Thyroid gland (tissue), 4 donors: ENCODE measurements around the gene SNX2. TPM values are rescaled to one million over a fixed set of nuclear protein-coding genes. Genes with fewer than 3 reads are reported as not detected.
A peak's percentile ranks its signal among the peaks of the same experiment; 100 is the strongest.

Source experiments
- DNase-seq, 2 donors: peaks; one replicate each; pipeline ENCODE4 v3.0.0-alpha.2; 2019
- H3K27ac ChIP-seq, 3 donors: fragments of 200-600 bp; sonication (generic); 1 replicate in 2 of 3; 2 replicates in 1 of 3; pipeline ENCODE4 v1.5.1; 2016 to 2019; ENCODE audit warnings: mild to moderate bottlenecking in 1 of 3, moderate library complexity in 1 of 3
- H3K27me3 ChIP-seq: fragments of 200-600 bp; sonication (generic); one replicate; pipeline ENCODE4 v1.5.1; 2019
- H3K36me3 ChIP-seq, 2 donors: fragments of 200-600 bp; sonication (generic); one replicate each; pipeline ENCODE4 v1.5.1; 2016 to 2019
- H3K4me1 ChIP-seq, 2 donors: fragments of 200-600 bp; sonication (generic); one replicate each; pipeline ENCODE4 v1.5.1; 2017 to 2019
- H3K4me3 ChIP-seq, 3 donors: fragments of 200-600 bp; sonication (generic); replicated peaks in 1 of 3; 1 replicate in 2 of 3; 2 replicates in 1 of 3; pipeline ENCODE4 v1.5.1; 2016; ENCODE audit warnings: mild to moderate bottlenecking in 1 of 3
- H3K9me3 ChIP-seq: fragments of 200-600 bp; sonication (generic); one replicate; pipeline ENCODE4 v1.5.1; 2017
- POLR2A ChIP-seq, 2 donors: fragments of 450-650 bp; IDR thresholded peaks; one replicate each; pipeline ENCODE4 v1.6.1; 2017; ENCODE audit warnings: antibody characterized with exemption in 2 of 2, mild to moderate bottlenecking in 2 of 2, moderate library complexity in 1 of 2
- WGBS, 2 donors: methylation state at CpG; one replicate each; pipeline ENCODE4 v1.1.5; 2017; 5-methylcytosine and 5-hydroxymethylcytosine counted together
- intact Hi-C: fragments of 100-400 bp; cut with DNase I; formaldehyde crosslinking; loops from one replicate; pipeline ENCODE4 v1.15.1; 2023
- total RNA-seq, 4 donors: library from RNA; depleted of rRNA; stranded (reverse); fragments of >200 nt; gene quantifications; one replicate each; pipeline ENCODE4 v1.2.3, GENCODE V29; 2016
- TF ChIP-seq, protein P1 (sequence below), 6 experiments: fragments of 200-600 bp in 3 of 6; fragments of 450-650 bp in 3 of 6; sonication (generic) in 3 of 6; IDR thresholded peaks; one replicate each; pipeline ENCODE4 v1.5.1; 2016 to 2019; ENCODE audit warnings: antibody characterized with exemption in 6 of 6, mild to moderate bottlenecking in 2 of 6, inconsistent platforms in 1 of 6, moderate library complexity in 1 of 6

The SNX2 gene
- total RNA-seq, 4 donors from 2014 or later, result 113 to 136 (median 125) TPM

DNA sequence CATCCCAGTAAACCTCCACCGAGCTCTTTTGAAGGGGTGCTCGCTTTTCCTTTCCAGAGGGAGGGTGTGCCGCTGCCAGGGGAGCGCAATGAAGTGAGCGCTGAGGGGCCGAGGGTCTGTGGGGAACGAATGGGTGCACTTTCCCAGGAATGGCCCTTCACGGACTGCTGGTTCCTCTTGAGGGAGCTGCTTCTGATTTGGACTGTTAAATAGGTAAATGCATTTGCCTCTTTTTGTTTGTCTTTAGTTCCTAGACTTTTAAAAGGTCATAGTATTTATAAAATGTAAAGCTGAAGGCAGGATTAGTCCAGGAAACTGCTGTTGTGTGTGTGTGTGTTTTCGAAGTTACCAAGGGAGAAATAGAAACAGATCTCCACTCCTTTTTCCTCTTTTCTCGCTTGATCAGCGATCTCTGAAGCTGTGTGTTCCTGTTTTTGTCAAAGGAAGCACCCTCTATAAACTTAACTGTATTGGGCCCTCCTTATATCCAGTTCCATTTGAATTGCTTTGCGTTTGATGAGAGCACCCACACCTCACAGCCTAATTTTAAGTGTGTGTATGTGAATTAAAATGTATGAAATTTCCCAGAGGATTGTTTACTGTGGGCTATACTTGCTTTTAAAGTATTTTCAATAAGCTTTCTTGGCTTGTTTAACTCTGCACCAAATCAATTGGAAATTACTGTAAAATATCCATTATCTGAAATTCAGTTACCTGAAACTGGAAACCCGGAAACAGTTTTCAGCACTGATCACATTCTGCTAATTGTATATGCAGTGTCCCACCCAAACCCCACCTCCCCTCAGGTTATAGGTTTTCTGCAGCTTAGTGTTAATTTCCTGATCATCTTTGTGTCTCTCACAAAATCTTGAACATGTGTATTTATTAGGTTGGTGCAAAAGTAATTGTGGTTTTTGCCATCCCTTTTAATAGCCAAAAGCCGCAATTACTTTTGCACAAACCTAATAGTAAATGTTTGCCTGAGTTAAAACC, 966 bp downstream of the SNX2 start:
- 6 to 9% methylated on average over 8 to 14 of the region's 14 CpGs for WGBS, 2 donors
- peak overlapping the region; percentile 89 to 100 (median 90) for H3K4me3 ChIP-seq
- H3K36me3 ChIP-seq, result no peaks in the 10 kb centered on the region
- peaks cover 11 to 12% of the 10 kb centered on the region in 2 donors for H3K4me1 ChIP-seq
- intact Hi-C loops, result no loop called here
- no peaks in the 10 kb centered on the region for H3K9me3 ChIP-seq
- peak overlapping the region; percentile 88 to 96 (median 92) for H3K27ac ChIP-seq
- no peaks in the 10 kb centered on the region for H3K27me3 ChIP-seq
- DNase-seq, result peak in 1 of 2 donors; percentile 41
- TF ChIP-seq, protein P1, sequence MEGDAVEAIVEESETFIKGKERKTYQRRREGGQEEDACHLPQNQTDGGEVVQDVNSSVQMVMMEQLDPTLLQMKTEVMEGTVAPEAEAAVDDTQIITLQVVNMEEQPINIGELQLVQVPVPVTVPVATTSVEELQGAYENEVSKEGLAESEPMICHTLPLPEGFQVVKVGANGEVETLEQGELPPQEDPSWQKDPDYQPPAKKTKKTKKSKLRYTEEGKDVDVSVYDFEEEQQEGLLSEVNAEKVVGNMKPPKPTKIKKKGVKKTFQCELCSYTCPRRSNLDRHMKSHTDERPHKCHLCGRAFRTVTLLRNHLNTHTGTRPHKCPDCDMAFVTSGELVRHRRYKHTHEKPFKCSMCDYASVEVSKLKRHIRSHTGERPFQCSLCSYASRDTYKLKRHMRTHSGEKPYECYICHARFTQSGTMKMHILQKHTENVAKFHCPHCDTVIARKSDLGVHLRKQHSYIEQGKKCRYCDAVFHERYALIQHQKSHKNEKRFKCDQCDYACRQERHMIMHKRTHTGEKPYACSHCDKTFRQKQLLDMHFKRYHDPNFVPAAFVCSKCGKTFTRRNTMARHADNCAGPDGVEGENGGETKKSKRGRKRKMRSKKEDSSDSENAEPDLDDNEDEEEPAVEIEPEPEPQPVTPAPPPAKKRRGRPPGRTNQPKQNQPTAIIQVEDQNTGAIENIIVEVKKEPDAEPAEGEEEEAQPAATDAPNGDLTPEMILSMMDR (IDR thresholded peaks at IDR 0.05), result no peak
- TF ChIP-seq POLR2A (IDR thresholded peaks at IDR 0.05), result no peak

DNA sequence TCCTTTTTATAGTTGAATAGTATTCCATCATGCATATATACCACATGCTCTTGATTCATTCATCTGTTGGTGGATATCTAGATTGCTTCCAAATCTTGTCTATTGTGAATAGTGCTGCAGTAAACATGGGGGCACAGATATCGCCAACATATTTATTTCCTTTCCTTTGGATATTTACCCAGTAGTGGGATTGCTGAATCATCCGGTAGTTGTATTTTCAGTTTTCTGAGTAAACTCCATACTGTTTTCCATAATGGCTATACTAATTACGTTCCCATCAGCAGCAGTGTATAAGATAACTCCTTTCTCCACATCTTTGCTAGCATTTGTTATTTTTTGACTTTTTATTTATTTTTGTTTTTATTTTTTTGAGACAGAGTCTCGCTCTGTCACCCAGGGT, 3.3 kb downstream of the SNX2 start:
- Histone ChIP-seq H3K27me3 (no peaks in the 10 kb centered on the region), H3K36me3 (no peaks in the 10 kb centered on the region), H3K27ac (no peak overlapping the region), H3K4me3 (no peak overlapping the region), H3K9me3 (no peaks in the 10 kb centered on the region), H3K4me1 (peaks cover 11 to 12% of the 10 kb centered on the region in 2 donors)
- intact Hi-C loops, result no loop called here
- no peak for DNase-seq
- TF ChIP-seq, protein P1 (IDR thresholded peaks at IDR 0.05), result no peak
- no peak for TF ChIP-seq POLR2A (IDR thresholded peaks at IDR 0.05)
- 97% methylated on average over 4 of the region's 4 CpGs for WGBS, 2 donors

DNA sequence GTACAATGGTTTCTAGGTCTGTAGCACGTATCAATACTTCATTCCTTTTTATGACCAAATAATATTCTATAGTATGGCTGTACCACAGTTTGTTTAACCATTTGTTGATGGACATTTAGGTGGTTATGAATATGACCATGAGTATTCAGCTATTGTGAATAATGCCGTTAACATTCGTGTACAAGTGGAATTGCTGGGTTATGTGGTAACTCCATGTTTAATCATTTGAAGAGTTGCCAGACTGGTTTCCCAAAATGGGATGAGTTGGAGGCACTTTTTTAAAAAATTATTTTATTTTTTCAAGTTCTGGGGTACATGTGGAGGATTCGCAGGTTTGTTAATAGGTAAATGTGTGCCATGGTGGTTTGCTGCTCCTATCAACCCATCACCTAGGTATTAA, 4.6 kb downstream of the SNX2 start:
- WGBS, 2 donors, result 80 to 97% methylated on average over 4 of the region's 4 CpGs
- Histone ChIP-seq H3K36me3 (no peaks in the 10 kb centered on the region), H3K4me3 (no peak overlapping the region), H3K27ac (no peak overlapping the region), H3K27me3 (no peaks in the 10 kb centered on the region), H3K4me1 (peaks cover 11 to 12% of the 10 kb centered on the region in 2 donors), H3K9me3 (no peaks in the 10 kb centered on the region)
- intact Hi-C loops, result no loop called here
- no peak for DNase-seq
- TF ChIP-seq POLR2A (IDR thresholded peaks at IDR 0.05), result no peak
- TF ChIP-seq, protein P1 (IDR thresholded peaks at IDR 0.05), result no peak

DNA sequence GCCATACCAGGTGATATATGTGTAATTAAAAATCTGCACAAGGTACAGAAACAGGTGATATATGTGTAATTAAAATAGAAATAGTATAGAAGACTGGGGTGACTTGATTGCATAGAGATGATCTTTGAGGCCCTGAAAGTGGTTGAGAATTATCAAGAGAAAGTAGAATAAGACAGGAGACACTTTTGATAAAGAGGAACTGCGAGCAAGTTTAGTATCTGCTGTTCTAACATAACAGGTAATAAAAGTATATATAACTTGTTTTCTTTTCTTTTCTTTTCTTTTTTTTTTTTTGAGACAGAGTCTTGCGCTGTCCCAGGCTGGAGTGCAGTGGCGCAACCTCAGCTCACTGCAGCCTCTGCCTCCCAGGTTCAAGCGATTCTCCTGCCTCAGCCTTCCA, 5.4 kb downstream of the SNX2 start:
- WGBS, 2 donors, result 96 to 98% methylated on average over 4 of the region's 4 CpGs
- no peak for TF ChIP-seq POLR2A (IDR thresholded peaks at IDR 0.05)
- TF ChIP-seq, protein P1 (IDR thresholded peaks at IDR 0.05), result no peak
- Histone ChIP-seq H3K4me3 (no peak overlapping the region), H3K27ac (no peak overlapping the region), H3K27me3 (no peaks in the 10 kb centered on the region), H3K4me1 (peaks cover 11 to 12% of the 10 kb centered on the region in 2 donors), H3K36me3 (no peaks in the 10 kb centered on the region), H3K9me3 (no peaks in the 10 kb centered on the region)
- intact Hi-C loops, result no loop called here
- no peak for DNase-seq

DNA sequence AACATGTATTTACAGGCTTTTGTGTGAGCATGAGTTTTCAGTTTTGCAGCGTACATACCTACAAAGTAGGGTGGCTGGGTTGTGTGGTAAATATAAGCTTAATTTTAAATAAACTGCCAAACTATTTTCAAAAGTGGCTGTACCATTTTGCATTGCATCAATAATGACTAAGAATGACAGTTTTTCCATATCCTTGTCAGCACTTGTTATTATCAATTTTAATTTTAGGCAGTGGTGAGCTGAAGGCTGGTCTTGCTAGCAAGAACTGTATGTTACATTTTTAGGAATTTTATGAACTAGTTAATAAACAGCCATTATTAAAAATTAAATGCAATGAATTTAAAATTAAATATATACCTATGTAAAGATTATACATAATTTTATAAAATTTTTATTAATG, 6.6 kb downstream of the SNX2 start:
- Histone ChIP-seq H3K27ac (no peak overlapping the region), H3K9me3 (no peaks in the 10 kb centered on the region), H3K36me3 (no peaks in the 10 kb centered on the region), H3K4me1 (peaks cover 8 to 11% of the 10 kb centered on the region in 2 donors), H3K27me3 (no peaks in the 10 kb centered on the region), H3K4me3 (no peak overlapping the region)
- whole genome bisulfite sequencing, 2 donors, result 0 to 97% methylated on average over 1 of the region's 1 CpG
- TF ChIP-seq, protein P1 (IDR thresholded peaks at IDR 0.05), result no peak
- no peak for TF ChIP-seq POLR2A (IDR thresholded peaks at IDR 0.05)
- intact Hi-C loops, result no loop called here
- DNase-seq, result no peak
